HEK293T (cell line): ENCODE measurements around the gene AMZ1.
A peak's percentile ranks its signal among the peaks of the same experiment; 100 is the strongest.

ENCODE experiments used
- CTCF ChIA-PET: fragments of 350-600 bp; formaldehyde crosslinking; extraction: SDS; loops from one replicate; lab custom pipeline; 2021; ENCODE audit warnings: antibody characterized with exemption, inconsistent platforms; lab: Yijun Ruan, JAX
- POLR2A ChIA-PET: fragments of 350-600 bp; formaldehyde crosslinking; extraction: SDS; loops from one replicate; lab custom pipeline; 2020; ENCODE audit warnings: antibody characterized with exemption, inconsistent platforms; lab: Yijun Ruan, JAX
- DNase-seq: peaks from one replicate; pipeline ENCODE4 v3.0.0; 2012; ENCODE audit warnings: mixed read lengths; ENCODE audit errors: extremely low spot score
- ARNT ChIP-seq: fragments of 450-650 bp; IDR thresholded peaks from 2 replicates; pipeline ENCODE4 v1.6.1; 2017; ENCODE audit warnings: mild to moderate bottlenecking
- BHLHE40 ChIP-seq: fragments of 450-650 bp; IDR thresholded peaks from 2 replicates; pipeline ENCODE4 v1.6.1; 2016; ENCODE audit warnings: mild to moderate bottlenecking, moderate library complexity, borderline replicate concordance
- CTBP1 ChIP-seq: fragments of 450-650 bp; IDR thresholded peaks from 2 replicates; pipeline ENCODE4 v1.6.1; 2016; ENCODE audit warnings: borderline replicate concordance
- ELF4 ChIP-seq: fragments of 450-650 bp; IDR thresholded peaks from 2 replicates; pipeline ENCODE4 v1.6.1; 2017; ENCODE audit warnings: antibody characterized with exemption
- FOXA1 ChIP-seq: fragments of 450-650 bp; IDR thresholded peaks from 2 replicates; pipeline ENCODE4 v1.6.1; 2016; ENCODE audit warnings: mild to moderate bottlenecking
- FOXK2 ChIP-seq: fragments of 450-650 bp; IDR thresholded peaks from 2 replicates; pipeline ENCODE4 v1.6.1; 2016; ENCODE audit warnings: mild to moderate bottlenecking
- FOXM1 ChIP-seq: fragments of 450-650 bp; IDR thresholded peaks from 2 replicates; pipeline ENCODE4 v1.6.1; 2017; ENCODE audit warnings: mild to moderate bottlenecking, borderline replicate concordance
- HDGF ChIP-seq: fragments of 450-650 bp; IDR thresholded peaks from 2 replicates; pipeline ENCODE4 v1.6.1; 2017; ENCODE audit warnings: antibody characterized with exemption, borderline replicate concordance
- L3MBTL2 ChIP-seq: fragments of 450-650 bp; conservative IDR thresholded peaks from 2 replicates; pipeline ENCODE4 v1.6.1; 2016; ENCODE audit warnings: mild to moderate bottlenecking
- LEF1 ChIP-seq: fragments of 450-650 bp; IDR thresholded peaks from 2 replicates; pipeline ENCODE4 v1.6.1; 2017; ENCODE audit warnings: mild to moderate bottlenecking, borderline replicate concordance
- NFRKB ChIP-seq: fragments of 450-650 bp; IDR thresholded peaks from 2 replicates; pipeline ENCODE4 v1.6.1; 2016; ENCODE audit warnings: mild to moderate bottlenecking, moderate library complexity
- PKNOX1 ChIP-seq: fragments of 450-650 bp; IDR thresholded peaks from 2 replicates; pipeline ENCODE4 v1.6.1; 2016
- SP1 ChIP-seq: fragments of 450-650 bp; IDR thresholded peaks from 2 replicates; pipeline ENCODE4 v1.6.1; 2017
- SUZ12 ChIP-seq: fragments of 450-650 bp; IDR thresholded peaks from 2 replicates; pipeline ENCODE4 v1.6.1; 2016; ENCODE audit warnings: mild to moderate bottlenecking
- TARDBP ChIP-seq: fragments of 450-650 bp; IDR thresholded peaks from 2 replicates; pipeline ENCODE4 v1.6.1; 2016
- ZNF384 ChIP-seq: fragments of 450-650 bp; IDR thresholded peaks from 2 replicates; pipeline ENCODE4 v1.6.1; 2016

Gene AMZ1

GRCh38 chr7:2710901-2711551 lies 23.0 kb downstream of the AMZ1 start:
- ChIA-PET POLR2A (interaction anchor here (1.2 kb wide), 1 partner anchor 10 kb away, joined by 4 read pairs; no protein-coding TSS in a partner anchor), CTCF (interaction anchor here (0.6 to 2.8 kb wide), 5 partner anchors 9 to 97 kb away, joined by 3 to 8 read pairs (median 4); no protein-coding TSS in a partner anchor)
- TF ChIP-seq SP1 (no peak), BHLHE40 (no peak), FOXM1 (no peak), LEF1 (no peak), CTBP1 (no peak), ARNT (no peak), HDGF (no peak), L3MBTL2 (no peak)
- no peak for DNase-seq

GRCh38 chr7:2711895-2712675 lies 24.1 kb downstream of the AMZ1 start:
- POLR2A ChIA-PET: no interaction called here
- CTCF ChIA-PET: interaction anchor here (0.7 to 2.8 kb wide), 4 partner anchors 31 to 1104 kb away, joined by 3 to 8 read pairs (median 4); no protein-coding TSS in a partner anchor
- no peak for DNase-seq

GRCh38 chr7:2713370-2713769 lies 25.4 kb downstream of the AMZ1 start:
- no peak for DNase-seq
- ChIA-PET POLR2A (no interaction called here), CTCF (interaction anchor here (1.6 to 2.8 kb wide), 2 partner anchors 32 to 42 kb away, joined by 5 to 8 read pairs; no protein-coding TSS in a partner anchor)
- TF ChIP-seq L3MBTL2 (peak; percentile 28; the same call in 1 of the 2 replicates), SUZ12 (no peak)

More at GRCh38 chr7:2711895-2712675, 24.1 kb downstream of the AMZ1 start:
- no peak for TF ChIP-seq CTBP1

- TF ChIP-seq ARNT (no peak), PKNOX1 (no peak), FOXA1 (no peak), HDGF (no peak), NFRKB (no peak), CTBP1 (no peak), FOXK2 (no peak), ZNF384 (no peak), LEF1 (no peak), BHLHE40 (no peak), FOXM1 (no peak), L3MBTL2 (no peak), SUZ12 (no peak)
- no peak for DNase-seq
- CTCF ChIA-PET: interaction anchor here (1.6 to 2.8 kb wide), 2 partner anchors 33 to 43 kb away, joined by 5 to 8 read pairs; no protein-coding TSS in a partner anchor
- POLR2A ChIA-PET: no interaction called here
Observed at GRCh38 chr7:2713978-2714377, 26.0 kb downstream of the AMZ1 start.

GRCh38 chr7:2714636-2715035 lies 26.6 kb downstream of the AMZ1 start:
- no peak for TF ChIP-seq ARNT
- TF ChIP-seq SP1: no peak
- no peak for TF ChIP-seq HDGF
- POLR2A ChIA-PET: no interaction called here

GRCh38 chr7:2715341-2716231 lies 27.6 kb downstream of the AMZ1 start:
- CTCF ChIA-PET: no interaction called here
- TF ChIP-seq SUZ12: no peak
- TF ChIP-seq FOXA1: no peak
- no peak for TF ChIP-seq ELF4
- TF ChIP-seq BHLHE40: no peak
- no peak for TF ChIP-seq FOXK2
- no peak for TF ChIP-seq CTBP1
- no peak for TF ChIP-seq ZNF384
- TF ChIP-seq L3MBTL2: no peak
- TF ChIP-seq LEF1: no peak
- no peak for TF ChIP-seq HDGF
- no peak for TF ChIP-seq FOXM1
- TF ChIP-seq PKNOX1: no peak
- no peak for TF ChIP-seq TARDBP
- no peak for TF ChIP-seq SP1
- TF ChIP-seq ARNT: no peak
- TF ChIP-seq NFRKB: no peak
- DNase-seq: no peak
- POLR2A ChIA-PET: no interaction called here

More at GRCh38 chr7:2714636-2715035, 26.6 kb downstream of the AMZ1 start:
- CTCF ChIA-PET: no interaction called here
- DNase-seq: no peak
